Measurements from ENCODE around the gene MYH2. TPM values are rescaled to one million over a fixed set of nuclear protein-coding genes. Genes with fewer than 3 reads are reported as not detected.

Gene MYH2
- total RNA-seq, 1 donor from 2014 or later: not detected

- FAIRE-seq (peak; percentile 60), DNase-seq (ENCODE audit: low read depth) (no peak)
- Histone ChIP-seq H3K4me3 (ENCODE audit: low read depth, low read length) (no peak overlapping the region), H3K27me3 (ENCODE audit: control insufficient read depth, insufficient read depth, low read length) (no peaks in the 10 kb centered on the region), H3K36me3 (ENCODE audit: control insufficient read depth, insufficient read depth, low read length) (no peaks in the 10 kb centered on the region)
- TF ChIP-seq, protein P1, sequence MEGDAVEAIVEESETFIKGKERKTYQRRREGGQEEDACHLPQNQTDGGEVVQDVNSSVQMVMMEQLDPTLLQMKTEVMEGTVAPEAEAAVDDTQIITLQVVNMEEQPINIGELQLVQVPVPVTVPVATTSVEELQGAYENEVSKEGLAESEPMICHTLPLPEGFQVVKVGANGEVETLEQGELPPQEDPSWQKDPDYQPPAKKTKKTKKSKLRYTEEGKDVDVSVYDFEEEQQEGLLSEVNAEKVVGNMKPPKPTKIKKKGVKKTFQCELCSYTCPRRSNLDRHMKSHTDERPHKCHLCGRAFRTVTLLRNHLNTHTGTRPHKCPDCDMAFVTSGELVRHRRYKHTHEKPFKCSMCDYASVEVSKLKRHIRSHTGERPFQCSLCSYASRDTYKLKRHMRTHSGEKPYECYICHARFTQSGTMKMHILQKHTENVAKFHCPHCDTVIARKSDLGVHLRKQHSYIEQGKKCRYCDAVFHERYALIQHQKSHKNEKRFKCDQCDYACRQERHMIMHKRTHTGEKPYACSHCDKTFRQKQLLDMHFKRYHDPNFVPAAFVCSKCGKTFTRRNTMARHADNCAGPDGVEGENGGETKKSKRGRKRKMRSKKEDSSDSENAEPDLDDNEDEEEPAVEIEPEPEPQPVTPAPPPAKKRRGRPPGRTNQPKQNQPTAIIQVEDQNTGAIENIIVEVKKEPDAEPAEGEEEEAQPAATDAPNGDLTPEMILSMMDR (IDR thresholded peaks at IDR 0.05; ENCODE audit: insufficient read depth, low read length, severe bottlenecking): no peak
Measured at GRCh38 chr17:10526517-10526916, 22.9 kb downstream of the MYH2 start.

DNA sequence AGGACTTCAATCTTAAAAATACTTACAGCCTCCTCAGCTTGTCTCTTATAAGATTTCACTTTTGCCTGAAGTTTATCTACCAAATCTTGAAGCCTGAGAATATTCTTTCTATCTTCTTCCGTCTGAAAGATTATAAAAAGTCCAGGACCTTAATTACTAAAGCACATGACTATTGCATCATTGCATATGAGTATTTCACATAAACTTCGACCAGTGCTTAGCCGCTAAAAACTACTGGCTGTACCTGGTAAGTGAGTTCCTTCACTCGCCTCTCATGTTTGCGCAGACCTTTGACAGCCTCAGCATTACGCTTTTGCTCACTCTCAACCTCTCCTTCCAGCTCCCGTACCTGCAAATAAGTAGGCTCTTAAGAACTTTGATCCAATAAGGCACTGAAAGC, 26.4 kb downstream of the MYH2 start:
- DNase-seq (ENCODE audit: low read depth) (no peak), FAIRE-seq (no peak)
- H3K4me3 ChIP-seq (ENCODE audit: low read depth, low read length): no peak overlapping the region
- TF ChIP-seq, protein P1 (IDR thresholded peaks at IDR 0.05; ENCODE audit: insufficient read depth, low read length, severe bottlenecking): no peak
- no peaks in the 10 kb centered on the region for H3K27me3 ChIP-seq (ENCODE audit: control insufficient read depth, insufficient read depth, low read length)
- no peaks in the 10 kb centered on the region for H3K36me3 ChIP-seq (ENCODE audit: control insufficient read depth, insufficient read depth, low read length)

GRCh38 chr17:10521949-10522348, 27.5 kb downstream of the MYH2 start:
- DNase-seq (ENCODE audit: low read depth) (no peak), FAIRE-seq (no peak)
- no peak overlapping the region for H3K4me3 ChIP-seq (ENCODE audit: low read depth, low read length)
- no peaks in the 10 kb centered on the region for H3K36me3 ChIP-seq (ENCODE audit: control insufficient read depth, insufficient read depth, low read length)
- TF ChIP-seq, protein P1 (IDR thresholded peaks at IDR 0.05; ENCODE audit: insufficient read depth, low read length, severe bottlenecking): no peak
- H3K27me3 ChIP-seq (ENCODE audit: control insufficient read depth, insufficient read depth, low read length): no peaks in the 10 kb centered on the region

DNA sequence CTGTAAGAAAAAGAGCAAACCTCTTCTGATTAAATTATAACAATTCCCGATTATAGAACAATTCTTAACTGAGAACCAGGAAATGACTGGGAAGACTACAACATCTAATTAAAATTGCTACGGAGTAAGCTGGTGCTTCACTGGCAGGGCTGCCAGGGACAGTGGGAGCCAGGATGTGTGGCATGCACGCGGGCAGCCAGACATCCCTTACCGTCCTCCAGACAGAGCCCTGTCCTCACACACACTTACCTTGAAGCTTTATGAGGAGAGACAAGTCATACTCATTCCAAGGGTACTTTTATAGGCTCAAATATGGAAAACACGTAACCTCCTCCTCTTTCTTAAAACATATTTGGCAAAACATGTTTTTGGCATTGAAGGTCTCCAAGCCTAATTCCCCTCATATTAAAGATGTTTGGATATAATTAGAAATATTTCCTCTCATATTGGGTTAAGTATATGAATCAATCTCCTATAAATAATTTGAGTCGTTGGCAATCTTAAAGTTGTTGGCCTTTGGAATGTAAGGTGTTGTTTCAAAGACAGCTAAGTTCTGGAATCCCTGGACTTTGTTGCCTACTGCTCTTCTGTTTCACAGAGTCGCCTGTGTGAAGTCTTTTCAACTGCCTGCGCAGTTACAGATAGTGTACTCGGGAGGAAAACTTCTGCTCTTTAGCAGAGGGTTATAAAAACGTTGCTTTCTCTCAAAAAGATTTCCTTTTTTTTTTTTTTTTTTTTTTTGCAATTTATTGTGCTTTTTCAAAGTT, 31.0 kb downstream of the MYH2 start, which contains the start of gene MYH1:
TSS of gene MYH1 (minus strand) at position 272 of the 767 bp plus-strand sequence. CDS start 1,900 bp downstream, outside the sequence.
- TF ChIP-seq, protein P1 (IDR thresholded peaks at IDR 0.05; ENCODE audit: insufficient read depth, low read length, severe bottlenecking): no peak
- Histone ChIP-seq H3K36me3 (ENCODE audit: control insufficient read depth, insufficient read depth, low read length) (no peaks in the 10 kb centered on the region), H3K27me3 (ENCODE audit: control insufficient read depth, insufficient read depth, low read length) (no peaks in the 10 kb centered on the region), H3K4me3 (ENCODE audit: low read depth, low read length) (no peak within 1 kb of the TSS)
- DNase-seq (ENCODE audit: low read depth) (no peak), FAIRE-seq (no peak)

GRCh38 chr17:10516638-10517037, 32.8 kb downstream of the MYH2 start:
- no peak for DNase-seq (ENCODE audit: low read depth)
- Histone ChIP-seq H3K4me3 (ENCODE audit: low read depth, low read length) (no peak overlapping the region), H3K27me3 (ENCODE audit: control insufficient read depth, insufficient read depth, low read length) (no peaks in the 10 kb centered on the region), H3K36me3 (ENCODE audit: control insufficient read depth, insufficient read depth, low read length) (no peaks in the 10 kb centered on the region)
- FAIRE-seq: no peak
- TF ChIP-seq, protein P1 (IDR thresholded peaks at IDR 0.05; ENCODE audit: insufficient read depth, low read length, severe bottlenecking): no peak
